Uterus (tissue), 2 donors: ENCODE measurements around the gene STXBP4.

ENCODE experiments used
- POLR2A ChIP-seq, 2 donors: fragments of 450-650 bp; IDR thresholded peaks; one replicate each; pipeline ENCODE4 v1.6.1; 2016; ENCODE audit warnings: antibody characterized with exemption in 2 of 2, mild to moderate bottlenecking in 1 of 2, moderate library complexity in 1 of 2
- TF ChIP-seq, protein P1 (sequence below), 4 experiments: fragments of 200-600 bp in 2 of 4; fragments of 450-650 bp in 2 of 4; sonication (generic) in 2 of 4; IDR thresholded peaks; one replicate each; pipeline ENCODE4 v1.5.1; 2016 to 2019; ENCODE audit warnings: antibody characterized with exemption in 4 of 4, mild to moderate bottlenecking in 2 of 4, moderate library complexity in 1 of 4

DNA sequence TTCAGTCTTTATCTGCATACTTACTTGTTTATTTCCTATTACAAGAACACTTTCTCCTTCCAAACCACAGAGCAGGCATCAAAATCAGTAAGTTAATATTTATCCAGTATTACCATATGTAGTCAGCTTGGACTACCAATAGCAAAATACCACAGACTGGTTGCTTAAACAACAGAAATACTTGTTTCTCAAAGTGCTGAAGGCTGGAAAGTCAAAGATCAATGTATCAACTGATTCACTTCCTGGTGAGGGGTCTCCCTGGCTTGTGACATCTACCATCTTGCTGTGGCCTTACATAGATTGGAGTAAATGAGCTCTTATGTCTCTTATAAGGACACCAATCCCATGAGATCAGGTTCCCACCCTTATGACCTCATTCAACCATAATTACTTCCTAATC lies 2.6 kb downstream of the STXBP4 start:
- TF ChIP-seq, protein P1, sequence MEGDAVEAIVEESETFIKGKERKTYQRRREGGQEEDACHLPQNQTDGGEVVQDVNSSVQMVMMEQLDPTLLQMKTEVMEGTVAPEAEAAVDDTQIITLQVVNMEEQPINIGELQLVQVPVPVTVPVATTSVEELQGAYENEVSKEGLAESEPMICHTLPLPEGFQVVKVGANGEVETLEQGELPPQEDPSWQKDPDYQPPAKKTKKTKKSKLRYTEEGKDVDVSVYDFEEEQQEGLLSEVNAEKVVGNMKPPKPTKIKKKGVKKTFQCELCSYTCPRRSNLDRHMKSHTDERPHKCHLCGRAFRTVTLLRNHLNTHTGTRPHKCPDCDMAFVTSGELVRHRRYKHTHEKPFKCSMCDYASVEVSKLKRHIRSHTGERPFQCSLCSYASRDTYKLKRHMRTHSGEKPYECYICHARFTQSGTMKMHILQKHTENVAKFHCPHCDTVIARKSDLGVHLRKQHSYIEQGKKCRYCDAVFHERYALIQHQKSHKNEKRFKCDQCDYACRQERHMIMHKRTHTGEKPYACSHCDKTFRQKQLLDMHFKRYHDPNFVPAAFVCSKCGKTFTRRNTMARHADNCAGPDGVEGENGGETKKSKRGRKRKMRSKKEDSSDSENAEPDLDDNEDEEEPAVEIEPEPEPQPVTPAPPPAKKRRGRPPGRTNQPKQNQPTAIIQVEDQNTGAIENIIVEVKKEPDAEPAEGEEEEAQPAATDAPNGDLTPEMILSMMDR (IDR thresholded peaks at IDR 0.05): no peak
- TF ChIP-seq POLR2A (IDR thresholded peaks at IDR 0.05): no peak
